Measurements from ENCODE around the gene TLE4.
"Not testable (repeated sequence)": the region's sequence is repeated elsewhere in the genome, so short reads cannot be mapped to it uniquely, and the experiment has no call there.

Gene TLE4

GRCh38 chr9:79637177-79637925, 65.6 kb downstream of the TLE4 start:
- DNase-seq (ENCODE audit: low read depth in 2 of 2): no peak

GRCh38 chr9:79638806-79639205, 67.0 kb downstream of the TLE4 start:
- no peak for DNase-seq (ENCODE audit: low read depth in 2 of 2)

GRCh38 chr9:79639354-79639753, 67.6 kb downstream of the TLE4 start:
- no peak for DNase-seq (ENCODE audit: low read depth in 2 of 2)

DNA sequence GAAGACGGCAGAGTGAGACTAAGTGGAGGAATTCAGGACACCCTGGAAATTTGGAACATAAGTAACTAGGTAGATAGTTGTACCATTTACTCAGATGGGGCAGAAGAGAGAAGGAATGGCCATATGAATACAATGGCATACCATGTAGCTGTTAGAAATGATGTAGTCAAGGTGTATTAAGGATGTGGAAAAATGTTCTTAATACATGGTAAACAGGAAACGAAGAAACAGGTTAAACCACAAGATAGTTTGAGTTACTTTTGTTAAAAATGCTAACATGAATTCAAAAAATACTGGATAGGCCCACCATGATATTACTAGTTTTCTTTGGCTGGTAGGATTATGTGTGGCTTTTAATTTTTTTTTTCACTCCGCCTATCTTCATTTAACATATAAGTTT, 68.3 kb downstream of the TLE4 start:
- DNase-seq (ENCODE audit: low read depth in 2 of 2): not testable (repeated sequence)

DNA sequence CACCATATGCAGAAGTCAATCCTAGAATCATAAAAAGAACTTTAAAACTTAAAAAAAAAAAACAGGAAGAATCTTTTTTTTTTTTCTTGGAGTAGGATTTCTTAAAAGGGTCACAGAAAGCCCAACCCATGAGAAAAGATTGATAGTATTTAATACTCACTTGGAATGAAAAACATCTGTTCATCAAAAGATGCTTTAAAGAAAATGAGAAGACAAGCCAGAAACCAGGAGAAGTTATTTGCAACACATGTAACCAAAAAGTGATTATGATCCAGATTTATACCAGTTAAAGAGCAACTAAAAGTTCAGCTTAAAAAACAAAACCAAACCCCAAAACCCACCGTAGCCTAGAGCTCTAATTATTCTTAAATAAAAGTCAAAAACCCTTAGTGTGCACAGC, 69.3 kb downstream of the TLE4 start:
- no peak for DNase-seq (ENCODE audit: low read depth in 2 of 2)

GRCh38 chr9:79642671-79643070, 70.9 kb downstream of the TLE4 start:
- no peak for DNase-seq (ENCODE audit: low read depth in 2 of 2)

- DNase-seq (ENCODE audit: low read depth in 2 of 2): no peak
Observed at GRCh38 chr9:79644048-79644447, 72.3 kb downstream of the TLE4 start.

GRCh38 chr9:79644601-79645000, 72.8 kb downstream of the TLE4 start:
- no peak for DNase-seq (ENCODE audit: low read depth in 2 of 2)

GRCh38 chr9:79645110-79645509, 73.3 kb downstream of the TLE4 start:
- no peak for DNase-seq (ENCODE audit: low read depth in 2 of 2)

DNA sequence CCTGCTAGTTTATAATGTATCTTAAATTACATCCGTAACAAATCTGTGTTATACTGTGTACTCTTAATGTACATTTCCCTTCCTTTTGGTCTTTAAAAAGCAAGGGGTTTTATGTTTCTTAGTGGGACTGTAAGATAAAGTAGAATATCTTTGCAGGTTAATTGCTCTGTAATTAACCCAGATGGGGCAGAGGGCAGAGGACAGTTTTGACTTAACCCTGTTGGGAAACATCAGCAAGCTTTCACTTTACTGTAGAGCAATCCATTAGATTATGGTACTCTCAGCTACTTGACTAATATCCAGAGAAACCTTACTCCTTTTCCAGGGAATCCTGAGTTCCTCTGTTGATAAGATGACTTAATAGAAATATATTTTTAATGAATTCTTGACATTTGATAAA, 74.3 kb downstream of the TLE4 start:
- DNase-seq (ENCODE audit: low read depth in 2 of 2): no peak

GRCh38 chr9:79651251-79651795, 79.6 kb downstream of the TLE4 start:
- no peak for DNase-seq (ENCODE audit: low read depth in 2 of 2)

GRCh38 chr9:79652598-79652997, 80.8 kb downstream of the TLE4 start:
- no peak for DNase-seq (ENCODE audit: low read depth in 2 of 2)

- not testable (repeated sequence) for DNase-seq (ENCODE audit: low read depth in 2 of 2)
Observed at GRCh38 chr9:79654591-79655382, 83.0 kb downstream of the TLE4 start.

DNA sequence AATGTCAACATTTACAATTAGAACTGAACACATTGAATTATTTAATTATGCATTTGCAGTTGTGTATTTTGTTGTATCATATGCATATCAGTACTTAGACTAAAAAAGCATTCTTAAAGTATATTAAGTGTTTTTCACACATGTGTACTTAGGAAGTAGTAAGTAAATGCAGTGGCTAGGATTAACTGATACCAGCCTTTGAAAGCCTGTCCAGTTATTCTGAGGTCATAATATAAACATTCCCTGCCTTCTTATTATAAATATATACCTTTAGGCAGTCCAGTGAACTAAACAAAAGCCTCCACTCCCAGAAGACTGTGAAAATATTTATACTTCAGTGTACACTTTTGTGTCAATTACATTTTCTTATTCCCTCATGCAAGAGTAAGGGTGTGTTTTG, 83.8 kb downstream of the TLE4 start:
- DNase-seq (ENCODE audit: low read depth in 2 of 2): no peak

DNA sequence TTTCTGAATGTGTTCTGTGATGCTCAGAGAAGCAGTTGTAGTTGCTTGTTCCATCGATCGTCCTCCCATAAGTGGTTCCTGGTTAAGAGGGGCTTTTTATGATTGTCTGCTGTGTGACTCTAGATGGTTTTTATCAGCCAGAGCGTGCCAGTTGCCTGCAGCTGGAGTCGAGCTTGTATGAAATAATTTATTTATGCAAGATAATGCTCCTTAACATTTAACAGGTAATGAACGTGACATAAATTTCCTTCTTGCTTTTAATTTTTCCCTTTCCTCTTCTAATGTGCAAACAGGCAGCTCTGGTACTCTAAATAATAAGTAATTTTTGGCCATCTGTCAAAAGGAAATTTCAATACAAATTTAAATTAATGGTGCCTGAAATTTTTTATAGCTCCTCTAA, 84.4 kb downstream of the TLE4 start:
- no peak for DNase-seq (ENCODE audit: low read depth in 2 of 2)

DNA sequence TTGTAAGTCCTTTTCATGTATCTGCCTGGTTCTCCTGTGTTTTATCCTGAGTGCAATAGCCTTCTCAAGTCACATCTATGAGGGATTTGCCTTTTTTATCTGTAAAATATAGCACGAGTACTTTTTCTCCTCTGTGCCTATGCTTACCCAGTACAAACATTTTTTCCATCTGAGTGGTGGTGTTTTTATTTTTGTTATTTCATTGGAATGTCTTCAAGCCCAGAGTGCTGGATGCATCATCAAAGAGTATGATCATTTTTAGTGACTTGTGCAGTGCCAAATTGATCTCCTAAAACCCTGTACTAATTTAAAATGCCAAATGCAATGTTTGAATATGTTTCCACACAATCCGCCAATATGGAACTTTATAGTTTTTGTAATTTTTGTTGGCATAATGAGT, 86.1 kb downstream of the TLE4 start:
- DNase-seq (ENCODE audit: low read depth in 2 of 2): no peak

DNA sequence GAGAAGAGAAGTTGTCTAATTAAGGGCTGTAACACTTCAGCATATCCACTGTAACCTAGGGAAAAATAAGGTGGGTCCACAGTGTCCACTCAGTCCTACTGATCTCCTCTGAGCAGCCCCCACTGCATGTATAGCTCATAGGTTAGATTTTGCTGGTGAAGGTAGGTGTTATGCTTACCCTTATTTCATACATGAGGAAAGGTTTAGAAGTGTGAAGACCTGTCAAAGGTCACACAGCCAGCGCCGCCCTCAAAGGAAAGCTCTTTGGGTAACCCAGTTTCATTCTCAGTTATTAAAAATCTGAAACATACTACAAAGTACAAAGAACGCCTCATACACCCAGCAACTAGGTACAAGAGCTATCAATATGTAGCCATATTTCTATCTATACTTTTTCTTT, 87.2 kb downstream of the TLE4 start:
- no peak for DNase-seq (ENCODE audit: low read depth in 2 of 2)

DNA sequence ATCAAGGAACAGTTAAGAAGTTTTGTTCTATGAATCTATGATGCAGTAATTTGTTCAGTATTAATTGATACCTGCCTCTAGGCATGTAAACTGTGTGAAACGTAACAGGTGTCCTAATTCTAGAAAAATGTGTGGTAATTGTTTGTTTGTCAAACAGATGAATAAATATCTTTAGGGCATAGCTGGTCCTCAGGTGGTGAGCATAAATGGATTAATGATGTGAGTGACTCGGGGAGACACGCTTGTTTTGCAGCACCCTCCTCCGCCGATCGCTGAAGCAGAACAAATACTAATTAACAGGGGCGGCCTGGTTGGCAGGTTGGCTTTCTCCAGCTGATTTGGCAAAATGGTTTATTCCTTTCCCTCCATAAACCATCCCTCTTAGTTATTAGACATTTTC, 88.8 kb downstream of the TLE4 start:
- no peak for DNase-seq (ENCODE audit: low read depth in 2 of 2)

DNA sequence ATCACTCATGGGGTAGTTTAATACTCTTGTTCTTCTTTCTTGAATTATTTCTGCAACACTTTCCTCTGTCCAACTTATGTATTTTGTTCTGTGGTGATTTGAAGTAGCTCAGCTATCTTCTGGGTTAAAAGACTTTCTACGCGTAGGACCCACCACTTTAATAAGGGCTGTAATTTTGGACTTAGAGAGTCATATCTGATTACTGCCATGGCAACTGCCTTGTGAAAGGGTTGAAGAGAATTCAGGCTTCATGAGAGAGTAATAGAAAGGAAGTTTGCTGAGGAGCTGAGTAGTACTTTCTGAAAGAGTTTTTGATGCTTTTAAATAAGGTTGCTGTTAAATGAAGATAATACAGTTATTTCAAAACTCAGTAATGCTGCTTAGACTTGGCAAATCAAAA, 89.5 kb downstream of the TLE4 start:
- DNase-seq (ENCODE audit: low read depth in 2 of 2): no peak

- no peak for DNase-seq (ENCODE audit: low read depth in 2 of 2)
Observed at GRCh38 chr9:79661886-79662536, 90.2 kb downstream of the TLE4 start.

DNA sequence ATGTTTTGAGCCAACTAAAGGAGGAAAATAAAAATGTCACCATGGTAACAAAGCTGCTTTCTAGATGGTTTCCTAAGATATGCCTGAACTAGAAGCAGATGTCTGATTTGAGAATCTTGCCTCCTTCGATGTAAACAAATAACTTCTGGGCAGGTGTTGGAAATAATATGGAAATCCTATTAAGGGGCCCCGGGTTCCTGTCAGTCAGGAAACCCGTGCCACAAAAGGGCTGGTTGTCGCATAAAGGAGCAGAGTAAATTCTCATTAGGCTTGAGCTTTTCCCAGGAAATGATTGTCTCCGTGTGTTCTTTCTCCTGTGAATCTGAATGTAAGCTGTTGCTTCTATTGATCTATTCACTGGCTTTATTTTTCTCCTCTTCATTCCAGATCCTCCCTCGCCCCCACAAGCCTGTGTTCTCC, 90.8 kb downstream of the TLE4 start:
- no peak for DNase-seq (ENCODE audit: low read depth in 2 of 2)

DNA sequence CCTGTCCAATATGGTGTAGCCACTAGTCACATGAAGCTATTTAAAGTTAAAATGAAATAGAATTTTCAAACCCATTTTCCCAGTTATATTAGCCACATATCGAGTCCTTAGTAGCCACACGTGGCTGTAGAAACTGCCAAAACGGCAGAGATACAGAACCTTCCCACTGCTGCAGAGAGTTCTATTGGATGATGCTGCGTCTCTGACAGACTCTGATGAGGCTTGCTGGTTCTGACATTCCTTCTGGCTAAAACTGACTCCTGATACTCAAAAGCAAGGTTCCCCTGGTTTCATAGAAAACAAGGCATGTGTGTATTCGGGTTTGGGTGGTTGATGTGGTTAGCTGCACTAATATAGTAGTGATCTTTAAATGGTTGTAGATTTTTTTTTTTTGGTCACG, 91.5 kb downstream of the TLE4 start:
- no peak for DNase-seq (ENCODE audit: low read depth in 2 of 2)

DNA sequence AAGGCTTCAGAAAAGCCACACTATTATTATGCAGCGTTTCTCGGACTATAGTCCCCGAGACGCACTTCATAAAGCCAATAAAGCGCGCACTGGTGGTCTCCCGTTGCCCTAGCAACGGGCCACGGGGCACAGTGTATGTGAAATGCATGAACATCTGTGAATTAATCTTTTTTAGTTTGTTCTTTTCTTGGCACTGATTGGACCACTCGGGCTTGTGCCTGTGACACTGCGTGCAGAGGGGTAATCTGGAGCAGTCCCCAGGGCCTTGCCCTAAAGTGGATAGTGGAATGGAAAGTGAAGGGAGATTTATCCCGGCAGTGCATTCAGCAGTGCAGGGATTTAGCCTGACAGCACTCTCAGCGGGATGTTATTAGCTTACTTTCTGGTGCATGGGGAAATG, 92.1 kb downstream of the TLE4 start:
- no peak for DNase-seq (ENCODE audit: low read depth in 2 of 2)

All from stimulated activated CD4-positive, alpha-beta T cell treated with anti-CD3 and anti-CD28 coated beads, Interleukin-15, amount 100 ng/mL, for 48 hours (primary cell).